B cell (primary cell): ENCODE data around the gene DESI2. TPM values are rescaled to one million over a fixed set of nuclear protein-coding genes. Genes with fewer than 3 reads are reported as not detected.

Source experiments
- ATAC-seq: fragments of 200-7000 bp; cut with Tn5 transposase; one replicate; pipeline ENCODE4 v1.10.0; 2021; ENCODE audit warnings: low read depth, mild to moderate bottlenecking, moderate number of reproducible peaks, moderate library complexity
- CTCF ChIA-PET: fragments of 350-600 bp; sonication (Branson Sonifier 250); formaldehyde crosslinking; loops from one replicate; lab custom pipeline; 2021; ENCODE audit warnings: antibody characterized with exemption, inconsistent platforms; lab: Charles Lee
- POLR2A ChIA-PET: fragments of 350-600 bp; sonication (Branson Sonifier 250); formaldehyde crosslinking; loops from one replicate; lab custom pipeline; 2021; ENCODE audit warnings: antibody characterized with exemption; lab: Charles Lee
- DNase-seq: peaks from one replicate; pipeline ENCODE4 v3.0.0; 2013
- H2AFZ ChIP-seq: 2 replicates; pipeline ENCODE4 v1.6.1; 2012; ENCODE audit warnings: mild to moderate bottlenecking, low read depth, low read length; ENCODE audit not compliant: insufficient read depth, poor library complexity, severe bottlenecking
- H3K27ac ChIP-seq, 2 donors: 1 replicate in 1 of 2; 2 replicates in 1 of 2; pipeline ENCODE4 v1.5.1; 2012 to 2013; ENCODE audit warnings: low read length in 2 of 2, mild to moderate bottlenecking in 2 of 2, moderate library complexity in 1 of 2
- H3K27me3 ChIP-seq, 4 experiments: fragments of 200-600 bp in 1 of 4; sonication (generic) in 1 of 4; replicated peaks in 1 of 4; 1 replicate in 2 of 4; 2 replicates in 2 of 4; pipeline versions ENCODE4 v1.6.1 to v1.7.0; 2013 to 2016; ENCODE audit warnings: low read length in 3 of 4, mild to moderate bottlenecking in 2 of 4, mixed read lengths in 1 of 4, moderate library complexity in 1 of 4; ENCODE audit not compliant: insufficient read depth in 4 of 4, control insufficient read depth in 3 of 4; ENCODE audit errors: control extremely low read depth in 1 of 4
- H3K36me3 ChIP-seq, 2 experiments: replicated peaks in 1 of 2; 1 replicate in 1 of 2; 2 replicates in 1 of 2; pipeline versions ENCODE4 v1.6.1 to v1.7.1; 2013; ENCODE audit warnings: low read length in 1 of 2; ENCODE audit not compliant: insufficient read depth in 2 of 2, control insufficient read depth in 1 of 2; ENCODE audit errors: control extremely low read depth in 1 of 2, extremely low read depth in 1 of 2
- H3K4me1 ChIP-seq, 2 donors: fragments of 200-600 bp in 1 of 2; sonication (generic) in 1 of 2; 1 replicate in 1 of 2; 2 replicates in 1 of 2; pipeline versions ENCODE4 v1.5.1 to v1.6.1; 2013 to 2017; ENCODE audit warnings: low read length in 2 of 2; ENCODE audit not compliant: control insufficient read depth in 2 of 2, insufficient read depth in 2 of 2
- H3K4me2 ChIP-seq: replicated peaks from 2 replicates; pipeline ENCODE3; 2012; ENCODE audit warnings: mild to moderate bottlenecking, low read depth, low read length; ENCODE audit not compliant: poor library complexity, severe bottlenecking
- H3K4me3 ChIP-seq, 5 experiments: fragments of 200-600 bp in 1 of 5; sonication (generic) in 1 of 5; 1 replicate in 3 of 5; 2 replicates in 2 of 5; pipeline versions ENCODE4 v1.5.1 to v1.7.0; 2011 to 2016; ENCODE audit warnings: low read length in 4 of 5, mild to moderate bottlenecking in 4 of 5, low read depth in 2 of 5, control low read depth in 1 of 5, moderate library complexity in 1 of 5; ENCODE audit not compliant: insufficient read depth in 1 of 5; ENCODE audit errors: control extremely low read depth in 1 of 5, extremely low read depth in 1 of 5
- H3K79me2 ChIP-seq: fragments of 200-600 bp; sonication (generic); one replicate; pipeline ENCODE4 v1.6.0; 2016; ENCODE audit warnings: low read length; ENCODE audit not compliant: control insufficient read depth, insufficient read depth
- H3K9ac ChIP-seq: fragments of 200-600 bp; sonication (generic); 2 replicates; pipeline ENCODE4 v1.6.1; 2017; ENCODE audit warnings: mild to moderate bottlenecking, low read length, moderate library complexity
- H3K9me3 ChIP-seq, 3 donors: one replicate each; pipeline versions ENCODE4 v1.6.1 to v1.7.1; 2013; ENCODE audit warnings: low read length in 2 of 3; ENCODE audit not compliant: control insufficient read depth in 2 of 3, insufficient read depth in 1 of 3; ENCODE audit errors: control extremely low read depth in 1 of 3
- H4K20me1 ChIP-seq: 2 replicates; pipeline ENCODE4 v1.6.0; 2012; ENCODE audit warnings: mild to moderate bottlenecking, low read length; ENCODE audit not compliant: insufficient read depth, control insufficient read depth, poor library complexity, severe bottlenecking
- H3K27ac Mint-ChIP-seq: one replicate; pipeline ENCODE4 v1.8.0; 2021; ENCODE audit warnings: mixed read lengths
- H3K27me3 Mint-ChIP-seq: one replicate; pipeline ENCODE4 v1.8.0; 2021; ENCODE audit warnings: mixed read lengths
- H3K4me1 Mint-ChIP-seq: one replicate; pipeline ENCODE4 v1.8.0; 2021; ENCODE audit warnings: mixed read lengths
- H3K4me3 Mint-ChIP-seq: one replicate; pipeline ENCODE4 v1.8.0; 2021; ENCODE audit warnings: mixed read lengths
- H3K9me3 Mint-ChIP-seq: one replicate; pipeline ENCODE4 v1.8.0; 2022; ENCODE audit warnings: mixed read lengths; ENCODE audit not compliant: insufficient read depth
- CTCF ChIP-seq: fragments of 200-600 bp; IDR thresholded peaks from one replicate; pipeline ENCODE4 v1.8.0; 2022; ENCODE audit warnings: antibody characterized with exemption, mild to moderate bottlenecking
- EZH2 ChIP-seq: IDR thresholded peaks from 2 replicates; pipeline ENCODE4 v1.6.1; 2012; ENCODE audit warnings: borderline replicate concordance, low read depth, mild to moderate bottlenecking, moderate library complexity, low read length; ENCODE audit not compliant: insufficient read depth, poor library complexity, severe bottlenecking
- WGBS: methylation state at CpG from one replicate; pipeline ENCODE4 v1.1.5; 2013; ENCODE audit warnings: missing lambda C conversion rate; ENCODE audit not compliant: insufficient coverage; 5-methylcytosine and 5-hydroxymethylcytosine counted together
- intact Hi-C: fragments of 100-400 bp; cut with micrococcal nuclease; formaldehyde crosslinking; loops from one replicate; pipeline ENCODE4 v1.10.0; 2022
- polyA plus RNA-seq: library from polyadenylated mRNA; depleted of rRNA; stranded (reverse); fragments of >200 nt; gene quantifications from 2 replicates; pipeline ENCODE4 v1.2.3, GENCODE V29; 2012
- total RNA-seq, 2 donors: library from RNA; stranded (reverse); fragments of 120-200 nt in 1 of 2; gene quantifications; 1 replicate in 1 of 2; 2 replicates in 1 of 2; pipeline versions ENCODE4 v1.2.3 to v1.2.4, GENCODE V29; 2013 to 2022

The DESI2 gene
- total and polyA plus RNA-seq, 2 donors (not counting 1 experiment from before 2014, with no cell fraction given), result 9.3 to 25.2 TPM

- peaks cover 23 to 24% of the 10 kb centered on the region in 2 donors for H3K4me1 ChIP-seq
Measured at GRCh38 chr1:244654108-244655038, 1.4 kb downstream of the DESI2 start.

More at GRCh38 chr1:244654108-244655038, 1.4 kb downstream of the DESI2 start:
- H3K4me3 Mint-ChIP-seq, result no peak overlapping the region
- no peak for DNase-seq
- intact Hi-C loops, result loop anchor here (5.0 kb wide), 3 partner anchors 52 to 807 kb away; no protein-coding TSS in a partner anchor
- Histone ChIP-seq H3K4me2 (peak overlapping the region; percentile 73), H3K4me3 (peak overlapping the region; percentile 26 to 91 (median 81)), H3K79me2 (peaks cover 61% of the 10 kb centered on the region), H3K27me3 (no peaks in the 10 kb centered on the region), H3K36me3 (peaks cover 0 to 15% of the 10 kb centered on the region in 2 experiments), H3K9me3 (no peaks in the 10 kb centered on the region), H3K27ac (peak overlapping the region in 1 of 2 donors; percentile 88), H2AFZ (peak overlapping the region; percentile 78), H3K9ac (peak overlapping the region; percentile 91), H4K20me1 (peaks cover 13% of the 10 kb centered on the region)
- no peak for ATAC-seq
- H3K27ac Mint-ChIP-seq, result no peak overlapping the region
- CTCF ChIA-PET, result interaction anchor here (1.8 to 2.4 kb wide), 3 partner anchors 10 to 143 kb away, joined by 5 to 19 read pairs (median 11); no protein-coding TSS in a partner anchor
- no peaks in the 10 kb centered on the region for H3K9me3 Mint-ChIP-seq
- H3K4me1 Mint-ChIP-seq, result peaks cover 30% of the 10 kb centered on the region
- no peak for TF ChIP-seq CTCF
- no peak for TF ChIP-seq EZH2
- H3K27me3 Mint-ChIP-seq, result no peaks in the 10 kb centered on the region
- POLR2A ChIA-PET, result interaction anchor here (0.9 kb wide), 1 partner anchor 11 kb away, joined by 5 read pairs; no protein-coding TSS in a partner anchor
- WGBS, result 5% methylated on average over 5 of the region's 8 CpGs
